Measurements from ENCODE around the gene GPD2.

DNA sequence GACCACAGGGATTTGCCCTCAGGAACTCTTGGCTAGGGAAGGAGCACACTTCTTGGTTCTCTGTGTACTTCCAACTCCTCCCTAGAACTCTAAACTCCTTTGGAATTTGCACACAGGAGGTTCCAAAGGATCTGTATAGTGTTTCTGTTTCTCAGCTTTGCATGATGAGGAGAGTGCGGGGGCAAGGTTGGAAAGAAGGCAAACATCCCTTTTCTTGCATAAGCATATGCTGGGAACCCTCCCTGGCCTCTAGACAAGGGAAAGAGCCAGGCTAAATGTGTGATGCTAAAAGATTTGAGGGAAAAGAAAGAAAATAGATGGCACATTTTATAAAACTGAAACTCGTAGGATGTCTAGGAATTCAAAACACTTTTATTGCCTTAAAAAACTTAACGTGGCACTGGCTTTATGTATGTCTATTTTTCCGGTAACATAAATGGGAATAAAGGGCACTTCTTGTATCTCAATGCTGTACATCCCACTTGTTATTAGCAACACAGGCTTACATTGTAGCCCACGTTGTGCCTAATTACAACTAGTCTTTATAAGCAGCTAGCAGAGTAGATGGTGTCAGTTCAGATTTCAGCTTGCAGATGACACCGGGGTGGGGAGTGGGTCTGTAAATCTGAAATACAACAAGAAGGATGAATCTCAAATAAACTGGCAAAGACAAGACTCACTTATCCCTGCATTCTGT lies 165.8 kb downstream of the GPD2 start:
- TF ChIP-seq POLR2A (IDR thresholded peaks at IDR 0.05): no peak
- TF ChIP-seq, protein P1, sequence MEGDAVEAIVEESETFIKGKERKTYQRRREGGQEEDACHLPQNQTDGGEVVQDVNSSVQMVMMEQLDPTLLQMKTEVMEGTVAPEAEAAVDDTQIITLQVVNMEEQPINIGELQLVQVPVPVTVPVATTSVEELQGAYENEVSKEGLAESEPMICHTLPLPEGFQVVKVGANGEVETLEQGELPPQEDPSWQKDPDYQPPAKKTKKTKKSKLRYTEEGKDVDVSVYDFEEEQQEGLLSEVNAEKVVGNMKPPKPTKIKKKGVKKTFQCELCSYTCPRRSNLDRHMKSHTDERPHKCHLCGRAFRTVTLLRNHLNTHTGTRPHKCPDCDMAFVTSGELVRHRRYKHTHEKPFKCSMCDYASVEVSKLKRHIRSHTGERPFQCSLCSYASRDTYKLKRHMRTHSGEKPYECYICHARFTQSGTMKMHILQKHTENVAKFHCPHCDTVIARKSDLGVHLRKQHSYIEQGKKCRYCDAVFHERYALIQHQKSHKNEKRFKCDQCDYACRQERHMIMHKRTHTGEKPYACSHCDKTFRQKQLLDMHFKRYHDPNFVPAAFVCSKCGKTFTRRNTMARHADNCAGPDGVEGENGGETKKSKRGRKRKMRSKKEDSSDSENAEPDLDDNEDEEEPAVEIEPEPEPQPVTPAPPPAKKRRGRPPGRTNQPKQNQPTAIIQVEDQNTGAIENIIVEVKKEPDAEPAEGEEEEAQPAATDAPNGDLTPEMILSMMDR (IDR thresholded peaks at IDR 0.05): no peak

Measured in heart left ventricle (tissue), 13 donors.